Prostate gland (tissue), 2 donors: ENCODE results near the gene HSBP1L1. TPM values are rescaled to one million over a fixed set of nuclear protein-coding genes. Genes with fewer than 3 reads are reported as not detected.

Experiments used
- DNase-seq: peaks from one replicate; pipeline ENCODE4 v3.0.0-alpha.2; 2019; ENCODE audit warnings: low spot score
- H3K27ac ChIP-seq, 2 donors: fragments of 200-600 bp; sonication (generic); 2 replicates each; pipeline ENCODE4 v1.5.1; 2017 to 2019
- H3K27me3 ChIP-seq: fragments of 200-600 bp; sonication (generic); replicated peaks from 2 replicates; pipeline ENCODE4 v1.5.1; 2019; ENCODE audit not compliant: insufficient read depth
- H3K36me3 ChIP-seq, 2 donors: fragments of 200-600 bp; sonication (generic); 1 replicate in 1 of 2; 2 replicates in 1 of 2; pipeline versions ENCODE4 v1.5.1 to v1.8.1; 2017 to 2019
- H3K4me1 ChIP-seq: fragments of 200-600 bp; sonication (generic); replicated peaks from 2 replicates; pipeline ENCODE4 v1.5.1; 2019
- H3K4me3 ChIP-seq, 2 donors: fragments of 200-600 bp; sonication (generic); 2 replicates each; pipeline ENCODE4 v1.5.1; 2017 to 2019
- H3K9me3 ChIP-seq: fragments of 200-600 bp; sonication (generic); 2 replicates; pipeline ENCODE4 v1.5.1; 2017
- CTCF ChIP-seq, 4 experiments: fragments of 200-600 bp in 2 of 4; fragments of 450-650 bp in 2 of 4; sonication (generic) in 2 of 4; IDR thresholded peaks; 1 replicate in 3 of 4; 2 replicates in 1 of 4; pipeline ENCODE4 v1.5.1; 2016 to 2019; ENCODE audit warnings: antibody characterized with exemption in 4 of 4, mild to moderate bottlenecking in 2 of 4, moderate library complexity in 2 of 4
- POLR2A ChIP-seq: fragments of 450-650 bp; IDR thresholded peaks from one replicate; pipeline ENCODE4 v1.6.1; 2016; ENCODE audit warnings: antibody characterized with exemption, mild to moderate bottlenecking
- POLR2AphosphoS5 ChIP-seq: sonication (generic); formaldehyde crosslinking; IDR thresholded peaks from one replicate; pipeline ENCODE4 v1.6.1; 2017; ENCODE audit warnings: antibody characterized with exemption
- WGBS: methylation state at CpG from one replicate; pipeline ENCODE4 v1.1.5; 2018; 5-methylcytosine and 5-hydroxymethylcytosine counted together
- intact Hi-C: fragments of 100-400 bp; cut with DNase I; formaldehyde crosslinking; loops from one replicate; pipeline ENCODE4 v1.14.2; 2022
- total RNA-seq, 2 donors: library from RNA; depleted of rRNA; stranded (reverse); fragments of >200 nt; gene quantifications; one replicate each; pipeline ENCODE4 v1.1.0, GENCODE V29; 2016

HSBP1L1 gene
- total RNA-seq, 2 donors from 2014 or later, result 20.4 to 66.9 TPM

- 99% methylated on average over 24 of the region's 24 CpGs for WGBS
- Histone ChIP-seq H3K27ac (no peak overlapping the region), H3K9me3 (no peaks in the 10 kb centered on the region), H3K27me3 (no peaks in the 10 kb centered on the region), H3K36me3 (no peaks in the 10 kb centered on the region), H3K4me1 (peaks cover 5% of the 10 kb centered on the region), H3K4me3 (no peak overlapping the region)
- DNase-seq, result no peak
- TF ChIP-seq POLR2AphosphoS5 (no peak), POLR2A (no peak), CTCF (IDR thresholded peaks at IDR 0.05) (no peak)
- intact Hi-C loops, result no loop called here
Measured at GRCh38 chr18:79921984-79922965, 42.2 kb upstream of the HSBP1L1 start.

GRCh38 chr18:79922971-79923411, 41.5 kb upstream of the HSBP1L1 start:
- no peak overlapping the region for H3K27ac ChIP-seq
- no peaks in the 10 kb centered on the region for H3K36me3 ChIP-seq
- H3K27me3 ChIP-seq, result no peaks in the 10 kb centered on the region
- TF ChIP-seq POLR2A (no peak), CTCF (IDR thresholded peaks at IDR 0.05) (no peak), POLR2AphosphoS5 (no peak)
- 93% methylated on average over 17 of the region's 17 CpGs for WGBS
- DNase-seq, result no peak
- H3K9me3 ChIP-seq, result no peaks in the 10 kb centered on the region
- H3K4me3 ChIP-seq, result no peak overlapping the region
- intact Hi-C loops, result no loop called here
- H3K4me1 ChIP-seq, result peaks cover 5% of the 10 kb centered on the region

GRCh38 chr18:79923896-79924585, 40.4 kb upstream of the HSBP1L1 start:
- 94% methylated on average over 26 of the region's 26 CpGs for WGBS
- Histone ChIP-seq H3K27me3 (no peaks in the 10 kb centered on the region), H3K36me3 (no peaks in the 10 kb centered on the region), H3K27ac (no peak overlapping the region), H3K4me3 (no peak overlapping the region), H3K9me3 (no peaks in the 10 kb centered on the region), H3K4me1 (peaks cover 5% of the 10 kb centered on the region)
- TF ChIP-seq CTCF (IDR thresholded peaks at IDR 0.05), result no peak
- no peak for TF ChIP-seq POLR2A
- intact Hi-C loops, result no loop called here
- no peak for DNase-seq

- TF ChIP-seq CTCF (IDR thresholded peaks at IDR 0.05) (peak in 1 of 4 experiments; percentile 10), POLR2AphosphoS5 (no peak), POLR2A (no peak)
Measured at GRCh38 chr18:79924814-79925731, 39.4 kb upstream of the HSBP1L1 start.

More at GRCh38 chr18:79924814-79925731, 39.4 kb upstream of the HSBP1L1 start:
- 42% methylated on average over 25 of the region's 25 CpGs for WGBS
- Histone ChIP-seq H3K27ac (no peak overlapping the region), H3K4me3 (no peak overlapping the region), H3K9me3 (no peaks in the 10 kb centered on the region), H3K36me3 (no peaks in the 10 kb centered on the region), H3K27me3 (no peaks in the 10 kb centered on the region), H3K4me1 (peaks cover 5% of the 10 kb centered on the region)
- intact Hi-C loops, result no loop called here
- DNase-seq, result no peak
